GM18517 (cell line): ENCODE measurements around the gene OOSP4B.
"Not testable (repeated sequence)": the region's sequence is repeated elsewhere in the genome, so short reads cannot be mapped to it uniquely, and the experiment has no call there.

ENCODE experiments used
- ATAC-seq: cut with Tn5 transposase; IDR thresholded peaks from one replicate; pipeline ENCODE4 v1.9.1; 2021; ENCODE audit warnings: mild to moderate bottlenecking, moderate library complexity; ENCODE audit not compliant: unreplicated experiment

The OOSP4B gene

GRCh38 chr11:60059521-60060240 lies 42.7 kb downstream of the OOSP4B start:
- ATAC-seq: no peak

DNA sequence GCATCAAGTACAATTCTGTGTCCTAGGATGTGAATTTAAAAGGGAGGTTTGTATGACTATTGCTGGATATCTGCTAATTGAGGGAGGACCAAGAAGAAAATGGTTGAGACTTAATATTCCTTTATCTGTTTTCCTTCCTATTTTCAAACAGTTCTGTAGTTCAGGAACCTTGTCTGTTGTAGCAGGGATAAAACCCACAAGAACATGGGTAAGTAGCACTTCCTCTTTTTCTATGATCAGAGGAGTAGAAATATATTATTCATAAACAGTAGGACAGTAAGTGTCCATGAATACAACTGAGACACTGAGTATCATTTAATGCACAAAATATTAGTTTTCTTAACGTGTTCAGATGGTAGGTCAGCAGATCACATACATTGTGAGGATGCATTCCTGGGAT lies 47.1 kb downstream of the OOSP4B start:
- no peak for ATAC-seq

DNA sequence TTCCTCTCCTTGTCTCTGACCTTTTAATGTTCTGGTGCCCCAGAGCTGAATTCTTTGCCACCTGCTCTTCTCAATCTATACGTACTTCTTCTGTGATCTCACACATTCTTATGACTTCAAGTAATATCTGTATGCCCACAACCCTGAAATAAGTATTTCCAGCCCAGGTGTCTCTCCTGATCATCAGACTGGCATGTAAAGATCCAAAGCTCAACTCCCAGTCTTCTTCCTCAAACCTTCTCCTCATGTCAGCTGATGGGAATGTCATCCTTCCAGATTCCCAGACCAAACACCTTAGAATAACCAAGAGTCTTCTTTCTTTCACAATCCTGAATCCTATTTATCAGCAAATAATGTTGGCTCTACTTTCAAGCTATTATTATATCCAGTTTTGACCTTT lies 48.8 kb downstream of the OOSP4B start:
- ATAC-seq: no peak

GRCh38 chr11:60069450-60069849 lies 52.5 kb downstream of the OOSP4B start:
- no peak for ATAC-seq

DNA sequence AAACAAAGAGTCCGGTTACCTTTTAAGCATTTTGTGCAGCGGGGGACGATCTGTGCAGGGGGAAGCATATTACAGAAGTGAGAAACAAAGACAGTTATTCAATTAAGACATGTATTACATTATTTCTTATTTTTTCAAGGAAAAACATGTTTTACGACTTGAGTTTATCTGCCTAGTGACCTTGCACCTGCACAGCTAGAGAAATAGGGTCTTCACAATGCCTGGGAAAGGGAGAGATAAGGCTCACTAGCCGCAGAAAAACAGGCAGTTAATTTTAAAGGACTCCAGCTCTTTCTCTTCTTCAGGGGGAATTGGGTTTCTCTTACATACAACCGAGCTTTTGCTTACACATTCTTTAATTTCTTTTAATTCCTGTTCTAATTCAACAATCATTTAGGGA lies 54.7 kb downstream of the OOSP4B start:
- not testable (repeated sequence) for ATAC-seq

GRCh38 chr11:60077216-60077817 lies 60.3 kb downstream of the OOSP4B start:
- no peak for ATAC-seq

DNA sequence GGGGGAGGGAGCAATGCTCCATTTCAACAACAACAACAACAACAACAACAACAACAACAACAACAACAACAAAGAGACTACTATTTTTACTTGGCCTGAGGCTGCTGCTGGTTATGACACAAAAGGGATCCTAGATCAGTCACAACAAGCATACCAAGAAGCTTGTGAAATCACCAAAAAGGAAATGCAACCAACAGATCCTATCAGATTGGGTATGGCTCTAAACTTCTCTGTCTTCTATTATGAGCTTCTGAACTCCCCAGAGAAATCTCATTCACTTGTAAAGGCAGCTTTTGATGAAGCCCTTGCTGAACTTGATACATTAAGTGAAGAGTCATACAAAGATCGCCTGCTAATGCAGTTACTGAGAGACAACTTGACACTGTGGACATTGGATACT lies 61.0 kb downstream of the OOSP4B start:
- no peak for ATAC-seq

DNA sequence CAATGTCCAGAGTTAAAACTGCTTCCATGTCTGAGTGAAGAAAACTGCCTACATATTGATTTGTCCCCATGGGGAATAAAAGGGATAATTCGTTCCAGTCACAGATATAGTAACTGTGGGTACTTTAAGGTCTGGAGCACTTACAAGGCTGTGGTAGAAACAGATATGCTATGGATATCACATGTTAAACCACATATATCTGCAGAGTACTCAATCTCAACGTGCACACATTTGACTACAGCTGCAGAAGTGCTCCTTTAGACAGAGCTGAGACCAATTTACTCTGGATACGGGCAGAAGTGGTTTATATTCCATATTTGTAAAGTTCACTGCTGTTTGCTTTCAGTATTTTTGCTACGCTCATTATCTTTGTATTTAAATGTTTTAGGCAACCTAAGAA lies 61.8 kb downstream of the OOSP4B start:
- no peak for ATAC-seq

DNA sequence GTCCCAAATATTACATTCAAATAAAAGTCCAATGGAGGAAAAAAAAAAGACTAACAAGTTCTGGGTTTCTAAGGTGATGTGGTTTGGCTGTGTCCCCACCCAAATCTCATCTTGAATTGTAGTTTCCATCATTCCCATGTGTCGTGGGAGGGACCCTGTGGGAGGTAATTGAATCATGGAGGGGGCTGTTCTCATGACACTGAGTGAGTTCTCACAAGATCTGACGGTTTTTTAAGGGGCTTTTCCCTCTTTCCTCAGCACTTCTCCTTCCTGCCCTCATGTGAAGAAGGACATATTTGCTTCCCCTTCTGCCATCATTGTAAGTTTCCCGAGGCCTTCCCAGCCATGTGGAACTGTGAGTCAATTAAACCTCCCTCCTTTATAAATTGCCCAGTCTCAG lies 63.6 kb downstream of the OOSP4B start:
- ATAC-seq: no peak
